Stimulated activated CD4-positive, alpha-beta T cell treated with anti-CD3 and anti-CD28 coated beads, Interleukin-4, amount 100 ng/mL, for 24 hours (primary cell): Measurements from ENCODE around the gene CAMK1D.
A peak's percentile ranks its signal among the peaks of the same experiment; 100 is the strongest.

Source experiments
- DNase-seq: peaks from one replicate; pipeline ENCODE4 v3.0.0-alpha.2; 2020

Gene CAMK1D

GRCh38 chr10:12663863-12664262 lies 314.5 kb downstream of the CAMK1D start:
- no peak for DNase-seq

- no peak for DNase-seq
Observed at GRCh38 chr10:12665501-12665900, 316.2 kb downstream of the CAMK1D start.

DNA sequence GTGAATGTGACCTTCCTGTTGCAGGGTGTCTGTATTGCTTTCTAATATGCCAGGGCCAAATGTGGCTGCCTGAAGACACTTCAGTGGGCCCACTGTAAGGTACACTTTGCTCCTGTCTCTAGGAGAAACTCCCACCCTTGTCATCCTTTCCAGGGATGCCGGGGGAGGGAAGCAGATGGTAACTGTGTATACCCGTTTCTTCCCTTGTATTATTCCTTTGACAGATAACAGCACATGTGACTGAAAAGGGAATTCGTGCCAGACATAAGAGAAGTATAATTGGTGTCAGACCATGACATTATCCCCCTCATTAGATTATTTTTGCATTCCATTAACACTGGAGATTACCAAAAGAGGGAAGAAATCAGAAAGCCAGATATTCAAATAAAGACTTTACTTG lies 317.7 kb downstream of the CAMK1D start:
- DNase-seq = no peak

DNA sequence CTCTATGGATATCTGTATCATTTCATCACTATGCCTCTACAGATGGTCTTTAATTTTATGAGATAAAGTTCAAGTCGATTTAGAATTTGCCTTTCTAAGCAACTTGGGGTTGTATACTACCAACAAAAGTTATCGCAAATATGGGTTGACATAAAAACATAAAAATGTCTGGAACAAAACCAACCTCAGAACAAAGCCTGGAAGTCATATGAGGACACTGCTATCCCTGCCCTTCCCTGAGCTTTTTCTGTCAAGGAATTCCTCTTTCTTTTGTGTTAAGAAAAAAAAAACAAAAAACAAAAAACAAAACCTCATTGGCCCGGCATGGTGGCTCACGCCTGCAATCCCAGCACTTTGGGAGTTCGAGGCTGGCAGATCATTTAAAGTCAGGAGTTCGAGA lies 319.3 kb downstream of the CAMK1D start:
- DNase-seq = no peak

GRCh38 chr10:12670004-12670403 lies 320.7 kb downstream of the CAMK1D start:
- no peak for DNase-seq

GRCh38 chr10:12675186-12675585 lies 325.8 kb downstream of the CAMK1D start:
- no peak for DNase-seq

DNA sequence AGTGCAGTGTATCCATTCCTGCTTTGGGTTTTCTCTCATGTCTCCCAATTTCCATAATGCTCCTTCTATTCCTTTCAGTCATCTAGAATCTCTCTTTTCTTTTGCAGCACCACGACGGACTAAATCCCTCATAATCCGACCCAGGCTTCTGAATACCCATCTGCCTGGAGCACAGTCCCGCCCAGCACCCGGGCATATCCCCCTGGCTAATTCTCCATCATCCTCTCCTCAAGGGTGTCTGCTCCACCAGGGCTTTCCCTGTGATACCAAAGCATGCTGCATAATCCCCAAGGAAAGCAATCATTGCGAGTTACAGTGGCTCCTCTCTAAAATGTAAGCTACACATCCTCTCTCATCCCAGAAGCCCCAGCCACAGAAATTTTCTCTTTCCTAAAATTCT lies 330.3 kb downstream of the CAMK1D start:
- no peak for DNase-seq

DNA sequence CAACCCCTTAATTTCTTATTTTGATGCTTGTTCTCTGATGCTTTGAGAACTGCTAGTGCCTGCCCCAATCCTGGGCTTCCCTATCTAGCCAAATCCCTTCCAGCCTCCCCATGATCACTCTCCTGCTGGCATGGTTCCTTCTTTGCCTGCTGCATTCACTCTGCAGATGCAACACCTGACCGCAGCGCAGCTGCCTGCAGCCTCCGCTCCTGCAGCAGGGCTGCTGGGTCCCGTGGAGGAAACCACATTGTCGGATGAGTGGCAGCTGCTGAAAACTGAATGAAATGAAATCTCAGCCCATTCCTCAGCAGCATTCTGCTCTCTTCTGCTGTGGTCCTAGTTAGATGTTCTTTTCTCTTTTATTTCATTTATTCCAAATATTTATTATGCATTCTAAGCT lies 331.9 kb downstream of the CAMK1D start:
- no peak for DNase-seq

GRCh38 chr10:12684784-12685183 lies 335.4 kb downstream of the CAMK1D start:
- DNase-seq = no peak

- DNase-seq = no peak
Observed at GRCh38 chr10:12685261-12686058, 336.1 kb downstream of the CAMK1D start.

DNA sequence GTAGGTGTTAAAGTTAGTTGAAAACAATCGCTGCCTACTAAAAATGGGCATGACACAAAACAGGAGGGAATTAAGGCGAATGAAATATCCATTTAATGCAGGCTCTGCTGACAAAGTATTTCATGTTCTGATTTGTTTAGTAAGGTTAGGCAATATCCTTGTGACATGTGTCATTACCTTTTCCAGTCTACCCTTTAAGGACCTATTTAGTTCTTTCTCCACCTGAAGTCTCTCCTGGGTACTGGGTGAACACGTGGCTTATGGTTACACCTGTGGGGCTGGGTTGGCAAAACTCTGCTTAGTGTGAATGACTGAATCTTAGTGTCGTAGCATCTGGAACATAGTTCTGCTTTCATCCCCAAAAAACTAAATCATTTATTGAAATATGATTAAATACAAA lies 338.6 kb downstream of the CAMK1D start:
- no peak for DNase-seq

- no peak for DNase-seq
Observed at GRCh38 chr10:12689893-12690292, 340.5 kb downstream of the CAMK1D start.

GRCh38 chr10:12690525-12691126 lies 341.3 kb downstream of the CAMK1D start:
- no peak for DNase-seq

- no peak for DNase-seq
Observed at GRCh38 chr10:12691596-12691995, 342.2 kb downstream of the CAMK1D start.

- DNase-seq = no peak
Observed at GRCh38 chr10:12697764-12698163, 348.4 kb downstream of the CAMK1D start.

DNA sequence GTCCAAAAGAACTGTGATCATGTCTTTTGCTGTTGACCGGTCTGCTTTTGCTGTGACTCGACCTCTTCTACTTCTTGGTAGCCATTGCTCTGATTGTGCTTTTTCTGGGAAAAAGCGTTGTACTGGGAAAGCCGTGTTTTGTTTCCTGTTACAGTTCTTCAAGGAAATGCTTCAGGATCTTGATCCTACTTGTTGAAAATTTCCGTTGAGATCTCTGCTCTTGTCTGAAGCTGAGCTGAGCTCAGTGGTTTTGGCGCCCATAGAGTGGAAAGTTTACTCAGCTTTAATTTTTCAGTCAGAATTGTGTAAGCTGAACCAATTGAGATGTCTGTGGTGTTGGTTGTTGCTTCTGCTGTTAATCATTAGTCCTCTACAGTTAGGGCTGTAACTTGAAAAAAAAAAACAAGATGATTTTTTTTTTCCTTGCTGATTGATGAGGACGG lies 349.9 kb downstream of the CAMK1D start:
- DNase-seq = peak; percentile 22

DNA sequence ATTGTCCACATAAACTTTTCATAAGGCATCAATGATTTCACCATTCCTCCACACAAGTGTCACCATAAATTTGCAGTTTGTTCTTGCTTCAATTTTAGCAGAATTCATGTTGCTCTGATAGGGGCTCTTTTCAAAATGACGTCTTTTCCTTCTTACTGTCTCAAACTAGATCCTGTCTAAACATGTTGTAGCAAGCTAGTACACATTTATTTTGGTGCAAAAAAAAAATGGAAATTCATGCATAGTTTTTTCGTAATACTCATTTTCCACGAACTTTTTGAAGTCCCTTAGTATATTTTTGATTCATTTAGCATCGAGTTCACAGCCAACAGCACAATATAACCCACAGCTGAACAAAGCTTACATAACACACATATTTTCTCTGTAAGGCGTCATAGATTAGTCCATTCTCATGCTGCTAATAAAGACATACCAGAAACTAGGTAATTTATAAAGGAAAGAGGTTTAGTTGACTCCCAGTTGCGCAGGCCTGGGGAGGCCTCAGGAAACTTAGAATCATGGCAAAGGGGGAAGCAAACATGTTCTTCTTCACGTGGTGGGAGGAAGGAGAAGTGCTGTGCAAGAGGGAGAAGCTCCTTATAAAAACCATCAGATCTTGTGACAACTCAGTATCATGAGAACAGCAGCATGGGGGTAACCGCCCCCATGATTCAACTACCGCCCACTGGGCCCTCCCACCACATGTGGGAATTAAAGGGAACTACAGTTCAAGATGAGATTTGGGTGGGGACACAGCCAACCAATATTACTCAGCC lies 350.6 kb downstream of the CAMK1D start:
- DNase-seq = no peak

DNA sequence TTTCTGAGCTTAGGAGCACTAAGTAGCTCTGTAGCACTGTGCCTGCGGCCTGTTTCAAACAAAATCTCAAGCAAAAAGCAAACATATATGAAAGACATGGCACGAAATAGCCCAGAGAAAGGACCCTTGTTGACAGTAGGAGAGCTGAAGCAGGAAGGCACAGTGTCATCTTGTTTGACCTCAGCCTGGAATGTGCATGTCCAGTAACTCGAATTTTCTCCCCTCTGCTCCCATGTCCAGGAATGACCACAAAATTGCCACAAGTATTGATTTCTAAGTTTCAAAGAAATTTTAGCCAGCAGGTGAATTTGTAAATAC lies 351.2 kb downstream of the CAMK1D start:
- no peak for DNase-seq

DNA sequence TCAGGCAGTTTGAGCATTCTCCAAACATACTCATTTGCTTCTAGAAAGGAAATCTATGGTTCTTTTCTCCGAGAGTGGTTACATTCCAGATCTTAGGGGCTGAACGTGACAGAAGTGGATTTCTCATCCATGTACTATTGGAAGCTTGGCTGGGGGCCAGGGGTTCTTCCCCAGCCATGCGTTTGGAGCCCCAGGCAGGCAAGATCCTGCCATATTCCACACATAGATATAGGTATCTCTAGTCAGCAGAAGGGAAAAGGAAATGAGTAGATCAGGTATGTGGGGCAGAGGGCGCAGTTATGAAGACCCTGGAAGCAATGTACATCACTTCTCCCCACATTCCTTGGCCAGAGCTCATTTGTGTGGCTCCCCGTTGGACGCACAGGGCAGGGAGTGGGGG lies 352.3 kb downstream of the CAMK1D start:
- DNase-seq = no peak

DNA sequence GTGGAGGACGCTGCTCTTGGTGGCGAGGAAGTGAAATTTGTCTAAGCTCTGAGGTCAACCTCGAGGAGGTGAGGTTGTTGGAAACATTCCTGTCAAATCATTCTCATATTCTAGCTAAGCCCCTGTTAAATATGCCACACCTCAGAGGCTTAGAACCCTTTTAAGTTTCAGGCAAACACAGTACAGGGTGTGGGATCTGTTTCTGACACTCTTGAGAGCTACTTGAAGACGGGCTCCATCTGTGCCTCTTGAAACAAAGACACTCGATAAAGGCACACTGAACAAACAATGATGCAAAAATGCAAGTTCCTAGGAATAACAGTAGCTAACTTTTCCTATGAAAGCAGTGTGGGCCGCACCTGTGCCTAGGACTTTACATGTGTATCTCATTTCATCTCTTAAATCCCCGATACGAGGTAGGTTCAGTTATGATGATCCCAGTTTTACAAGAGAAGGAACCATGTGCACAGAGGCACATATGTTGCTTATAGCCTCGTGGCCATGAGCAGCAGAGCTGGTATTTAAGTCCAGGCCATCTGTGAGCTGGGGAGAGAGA lies 352.9 kb downstream of the CAMK1D start:
- no peak for DNase-seq

DNA sequence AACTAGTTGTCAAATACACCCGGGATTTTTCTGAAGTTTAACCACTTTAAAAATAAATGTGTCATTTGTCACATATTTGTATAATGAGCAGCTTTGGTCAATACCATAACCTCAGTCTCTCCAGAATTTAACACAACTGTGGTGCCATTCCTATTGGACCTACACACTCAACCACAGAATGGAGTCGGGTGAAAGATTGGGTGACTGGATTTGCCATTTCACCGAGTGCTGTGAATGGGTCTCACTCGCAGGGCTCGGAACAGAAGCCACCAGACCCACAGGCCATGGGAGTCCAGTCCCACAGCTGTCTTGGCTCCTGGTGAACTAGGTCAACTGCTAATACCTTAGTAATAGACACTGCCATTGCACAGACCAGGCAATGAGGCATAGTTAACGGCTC lies 353.8 kb downstream of the CAMK1D start:
- DNase-seq = no peak

DNA sequence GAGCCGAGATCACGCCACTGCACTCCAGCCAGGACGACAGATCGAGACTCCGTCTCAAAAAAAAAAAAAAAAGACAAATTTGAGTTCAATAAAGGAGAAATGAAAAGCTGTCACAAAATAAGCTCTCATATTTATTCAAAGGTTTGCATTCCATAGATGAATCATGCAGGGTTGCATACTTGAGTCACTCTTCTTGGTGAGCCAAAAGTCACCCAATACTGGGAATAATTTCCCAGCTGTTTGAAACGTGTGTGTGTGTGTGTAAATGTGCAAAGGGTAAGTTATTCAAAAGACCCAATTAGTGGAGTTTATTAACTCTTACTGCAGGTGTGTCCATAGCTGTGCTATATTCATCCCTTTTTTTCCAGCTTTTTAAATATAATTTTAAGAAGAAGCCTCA lies 354.5 kb downstream of the CAMK1D start:
- no peak for DNase-seq

- no peak for DNase-seq
Observed at GRCh38 chr10:12704488-12704887, 355.1 kb downstream of the CAMK1D start.

DNA sequence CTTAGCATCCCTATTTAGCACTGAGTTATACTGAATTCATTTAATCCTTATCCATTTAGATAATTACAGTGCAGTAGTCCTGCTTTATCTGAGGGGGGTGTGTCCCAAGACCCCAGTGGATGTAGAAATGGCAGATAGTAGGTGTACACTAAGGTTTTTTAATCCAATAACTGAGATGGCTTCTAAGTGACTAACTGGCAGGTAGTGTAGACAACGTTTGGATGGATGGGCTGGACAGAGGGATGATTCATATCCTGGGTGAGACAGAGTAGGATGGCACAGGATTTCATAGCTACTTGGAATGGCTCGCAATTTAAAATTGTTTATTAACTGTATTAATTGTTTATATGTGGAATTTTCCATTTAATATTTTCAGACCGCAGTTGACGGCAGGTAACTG lies 356.6 kb downstream of the CAMK1D start:
- DNase-seq = no peak
